HG02870 (cell line): ENCODE results near the gene MDN1.
"Not testable (repeated sequence)": the region's sequence is repeated elsewhere in the genome, so short reads cannot be mapped to it uniquely, and the experiment has no call there.

Experiments used
- ATAC-seq: cut with Tn5 transposase; IDR thresholded peaks from one replicate; pipeline ENCODE4 v1.9.1; 2021; ENCODE audit warnings: mild to moderate bottlenecking, moderate library complexity; ENCODE audit not compliant: unreplicated experiment

MDN1 gene

DNA sequence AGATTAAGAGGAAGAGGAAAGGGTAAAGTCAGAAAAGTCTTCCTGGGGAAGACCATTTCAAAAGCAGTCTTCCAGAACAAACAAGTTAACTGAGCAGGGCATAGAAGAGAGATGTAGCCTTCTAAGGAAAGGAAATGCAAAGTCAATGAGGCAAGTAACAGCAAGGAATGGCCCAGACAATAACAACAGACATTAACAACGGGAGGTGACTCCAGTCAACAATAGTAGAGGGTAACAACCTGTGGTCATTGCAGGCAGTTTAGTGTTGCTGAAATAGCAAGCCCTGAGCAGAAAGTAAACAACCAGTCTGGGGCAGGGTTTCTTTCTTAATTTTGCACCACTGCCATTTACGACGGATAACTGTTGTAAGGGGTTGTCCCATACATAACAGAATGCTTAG, 2.1 kb downstream of the MDN1 start:
- no peak for ATAC-seq

DNA sequence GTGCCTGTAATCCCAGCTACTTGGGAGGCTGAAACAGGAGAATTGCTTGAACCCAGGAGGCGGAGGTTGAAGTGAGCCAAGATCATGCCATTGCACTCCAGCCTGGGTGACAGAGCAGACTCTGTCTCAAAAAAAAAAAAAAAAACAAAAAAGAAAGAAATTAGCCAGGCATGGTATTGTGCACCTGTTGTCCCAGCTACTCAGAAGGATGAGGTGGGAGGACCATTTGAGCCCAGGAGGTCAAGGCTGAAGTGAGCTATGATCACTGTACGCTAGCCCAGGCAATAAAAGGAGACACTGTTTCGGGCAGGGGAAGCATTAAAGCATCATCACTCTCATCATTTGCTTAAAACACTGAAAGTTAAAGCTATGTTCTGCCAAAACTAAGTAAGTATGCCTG, 6.2 kb downstream of the MDN1 start:
- ATAC-seq = not testable (repeated sequence)

DNA sequence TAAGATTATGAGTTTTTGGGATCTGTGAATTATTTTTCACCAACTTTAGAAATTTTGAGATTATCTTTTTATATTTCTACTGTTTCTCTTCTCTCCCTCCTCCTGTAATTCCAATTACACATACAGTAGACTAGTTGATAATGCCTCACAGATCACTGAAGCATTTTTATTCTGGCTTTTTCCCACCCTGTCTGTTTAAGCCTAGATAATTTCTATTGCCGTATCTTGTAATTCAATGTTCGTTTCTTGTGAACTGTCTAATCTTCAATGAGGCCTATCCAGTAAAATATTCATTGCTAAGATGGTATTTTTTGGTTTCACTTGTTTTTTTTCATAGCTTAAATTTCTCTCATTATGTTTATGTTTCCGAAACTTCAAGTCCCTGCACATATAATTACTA, 12.0 kb downstream of the MDN1 start:
- ATAC-seq = no peak

DNA sequence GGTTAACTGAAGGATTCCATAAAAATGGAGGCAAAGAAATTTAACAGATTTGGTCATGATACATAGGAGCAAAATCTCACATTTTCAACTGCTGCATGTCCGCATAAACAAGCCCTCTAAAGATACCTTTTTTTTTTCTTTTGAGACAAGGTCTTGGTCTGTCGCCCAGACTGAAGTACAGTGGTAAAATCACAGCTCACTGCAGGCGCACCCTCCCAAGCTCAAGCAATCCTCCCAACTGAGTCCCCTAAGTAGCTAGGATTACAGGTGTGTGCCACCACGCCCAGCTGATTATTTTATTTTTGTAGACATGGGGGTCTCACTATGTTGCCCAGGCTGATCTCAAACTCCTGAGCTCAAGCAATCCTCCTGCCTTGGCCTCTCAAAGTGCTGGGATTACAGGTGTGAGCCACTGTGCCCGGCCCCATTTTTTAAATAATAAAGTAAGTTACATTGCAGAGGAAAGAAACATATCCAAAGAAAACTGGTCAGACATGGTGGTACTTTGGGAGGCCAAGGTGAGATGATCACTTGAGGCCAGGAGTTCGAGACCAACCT, 13.7 kb downstream of the MDN1 start:
- no peak for ATAC-seq

GRCh38 chr6:89803271-89803670, 16.3 kb downstream of the MDN1 start:
- ATAC-seq = no peak

GRCh38 chr6:89799756-89800155, 19.8 kb downstream of the MDN1 start:
- no peak for ATAC-seq

DNA sequence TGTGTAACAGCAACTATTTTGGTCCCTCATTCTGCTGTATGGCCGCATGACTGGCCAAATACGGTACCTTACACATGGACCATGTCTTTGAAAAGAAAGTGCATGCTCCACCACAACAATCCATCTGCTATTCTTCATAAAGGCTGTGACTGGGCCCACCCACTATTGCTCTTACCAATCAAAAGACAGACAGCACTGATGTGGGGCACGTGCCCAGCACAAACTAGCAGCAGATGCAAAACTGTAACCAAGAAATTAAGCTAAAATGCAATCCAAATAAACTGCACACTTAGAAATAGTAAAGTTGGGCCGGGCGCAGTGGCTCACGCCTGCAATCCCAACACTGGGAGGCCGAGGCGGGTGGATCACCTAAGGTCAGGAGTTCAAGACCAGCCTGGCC, 20.5 kb downstream of the MDN1 start:
- no peak for ATAC-seq

DNA sequence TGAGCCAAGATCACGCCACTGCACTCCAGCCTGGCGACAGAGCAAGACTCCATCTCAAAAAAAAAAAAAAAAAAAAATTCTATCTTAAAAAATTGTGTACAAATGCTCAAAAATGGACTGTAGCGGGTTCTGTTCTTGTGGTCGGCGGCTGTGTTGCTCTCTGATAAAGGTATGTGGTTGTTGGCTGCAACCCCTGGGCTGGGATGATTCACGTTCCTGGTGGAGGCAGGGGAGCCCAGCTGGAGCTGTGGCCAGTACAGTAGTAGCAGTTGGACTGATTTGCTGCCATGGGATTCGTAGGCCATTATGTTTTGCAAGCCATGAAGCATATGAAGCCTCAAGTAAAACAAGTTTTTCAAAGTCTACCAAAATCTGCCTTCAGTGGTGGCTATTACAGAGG, 22.3 kb downstream of the MDN1 start:
- no peak for ATAC-seq

- ATAC-seq = no peak
These were observed 25.3 kb downstream of the MDN1 start for GRCh38 chr6:89794324-89794723.

- ATAC-seq = no peak
These were observed 26.0 kb downstream of the MDN1 start for GRCh38 chr6:89793586-89793985.

- peak; percentile 82 for ATAC-seq
These were observed 26.7 kb downstream of the MDN1 start for GRCh38 chr6:89792881-89793280.

DNA sequence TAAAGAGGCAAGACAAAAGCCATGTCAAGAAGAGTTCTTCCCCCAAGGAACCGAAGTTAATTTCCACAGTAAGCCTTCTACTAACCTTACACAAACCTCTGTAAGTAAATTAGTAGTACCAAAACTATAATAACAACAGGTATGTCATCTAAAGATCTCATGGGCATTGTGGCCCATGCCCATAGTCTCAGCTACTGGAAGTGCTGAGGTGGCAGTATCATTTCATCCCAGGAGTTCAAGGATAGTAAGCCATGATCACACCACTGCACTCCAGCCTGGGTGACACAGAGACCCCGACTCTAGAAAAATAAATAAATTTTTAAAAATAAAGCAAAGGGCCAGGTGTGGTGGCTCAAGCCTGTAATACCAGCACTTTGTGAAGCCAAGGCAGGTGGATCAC, 29.2 kb downstream of the MDN1 start:
- no peak for ATAC-seq

DNA sequence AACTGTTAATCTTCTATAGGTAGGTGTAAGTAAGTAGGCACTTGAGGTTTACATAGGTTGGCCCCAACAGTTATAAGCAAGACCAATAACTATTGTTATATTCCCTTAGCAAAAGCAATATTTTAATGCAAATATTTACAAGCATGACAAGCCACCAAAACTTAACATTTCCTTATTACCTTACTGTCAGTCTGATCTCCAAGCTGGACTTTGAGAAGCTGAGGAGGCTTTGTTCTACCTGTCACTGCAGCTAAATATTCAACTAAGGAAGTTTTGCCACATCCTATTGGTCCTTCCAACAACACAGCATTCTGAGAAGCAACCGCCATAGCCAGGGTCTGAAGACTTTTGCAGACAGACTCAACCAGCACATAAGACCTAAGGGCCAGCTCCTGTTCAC, 29.6 kb downstream of the MDN1 start:
- ATAC-seq = no peak

- no peak for ATAC-seq
These were observed 31.8 kb downstream of the MDN1 start for GRCh38 chr6:89787660-89788328.

DNA sequence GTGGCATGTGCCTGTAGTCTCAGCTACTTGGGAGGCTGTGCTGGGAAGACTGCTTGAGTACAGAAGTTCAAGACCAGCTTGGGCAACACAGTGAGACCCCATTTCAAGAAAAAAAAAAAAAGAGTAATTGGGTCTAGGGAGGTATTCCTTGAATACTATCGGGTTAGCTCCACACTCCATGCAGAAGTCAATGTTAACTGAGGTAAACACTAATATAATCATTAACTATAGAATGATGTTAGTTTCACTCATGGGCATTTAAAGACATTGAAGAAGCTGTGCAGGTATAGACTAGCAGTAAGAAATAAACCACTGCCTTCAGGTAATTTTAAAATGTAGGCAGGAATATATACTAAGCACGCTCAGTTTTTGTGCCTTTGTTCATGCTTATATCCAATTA, 32.6 kb downstream of the MDN1 start:
- no peak for ATAC-seq

- ATAC-seq = no peak
These were observed 34.8 kb downstream of the MDN1 start for GRCh38 chr6:89784838-89785237.

DNA sequence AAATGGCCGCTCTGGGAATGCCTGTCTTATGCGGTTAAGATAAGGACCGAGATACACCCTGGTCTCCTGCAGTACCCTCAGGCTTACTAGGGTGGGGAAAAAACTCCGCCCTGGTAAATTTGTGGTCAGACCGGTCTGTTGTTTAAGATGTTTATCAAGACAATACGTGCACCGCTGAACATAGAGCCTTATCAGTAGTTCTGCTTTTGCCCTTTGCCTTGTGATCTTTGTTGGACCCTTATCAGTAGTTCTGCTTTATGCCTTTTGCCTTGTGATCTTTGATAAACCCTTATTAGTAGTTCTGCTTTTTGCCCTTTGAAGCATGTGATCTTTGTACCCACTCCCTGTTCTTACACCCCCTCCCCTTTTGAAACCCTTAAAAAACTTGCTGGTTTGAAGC, 36.3 kb downstream of the MDN1 start:
- not testable (repeated sequence) for ATAC-seq

GRCh38 chr6:89782222-89782621, 37.4 kb downstream of the MDN1 start:
- ATAC-seq = no peak

- no peak for ATAC-seq
These were observed 38.2 kb downstream of the MDN1 start for GRCh38 chr6:89781070-89782034.

GRCh38 chr6:89777455-89777854, 42.1 kb downstream of the MDN1 start:
- ATAC-seq = no peak

DNA sequence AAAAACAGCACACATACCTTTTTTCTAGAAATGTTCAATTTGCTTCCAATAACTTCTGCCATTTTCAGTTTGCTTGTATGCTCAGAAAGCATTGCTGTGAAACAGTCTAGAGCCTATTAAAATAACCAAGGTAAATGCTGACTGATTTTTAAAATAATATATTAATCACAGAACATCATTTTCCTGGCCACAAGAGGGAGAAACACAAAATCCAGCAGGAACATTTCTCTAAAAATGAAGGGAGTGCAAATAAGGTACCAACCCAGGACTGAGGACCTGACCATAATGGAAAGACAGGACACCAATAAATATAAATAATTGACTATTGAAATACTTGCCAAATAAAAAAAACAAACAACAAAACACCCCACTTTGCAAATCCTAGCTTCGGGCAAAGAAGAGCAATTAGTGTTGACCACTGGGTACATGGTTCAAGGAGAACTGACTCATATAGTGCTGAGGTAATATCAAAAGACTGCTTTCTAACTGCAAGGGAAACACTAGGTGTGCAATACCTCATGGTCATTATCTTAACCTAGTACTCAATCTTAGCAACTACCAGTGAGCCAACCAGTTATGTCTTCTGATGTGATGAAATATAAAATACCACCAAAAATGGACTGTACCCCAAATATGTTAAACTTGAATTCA, 42.9 kb downstream of the MDN1 start:
- no peak for ATAC-seq
